Activated naive CD8-positive, alpha-beta T cell treated with anti-CD3 and anti-CD28 coated beads, Interleukin-2, amount 50 U/mL, for 16 hours (primary cell): ENCODE results near the gene ADAM12.
"Not testable (repeated sequence)": the region's sequence is repeated elsewhere in the genome, so short reads cannot be mapped to it uniquely, and the experiment has no call there.

ENCODE experiments used
- DNase-seq: peaks from one replicate; pipeline ENCODE4 v3.0.0-alpha.2; 2020; ENCODE audit warnings: low read depth, low spot score

ADAM12 gene

GRCh38 chr10:126402721-126403695 is 14.7 kb upstream of the ADAM12 start:
- no peak for DNase-seq

DNA sequence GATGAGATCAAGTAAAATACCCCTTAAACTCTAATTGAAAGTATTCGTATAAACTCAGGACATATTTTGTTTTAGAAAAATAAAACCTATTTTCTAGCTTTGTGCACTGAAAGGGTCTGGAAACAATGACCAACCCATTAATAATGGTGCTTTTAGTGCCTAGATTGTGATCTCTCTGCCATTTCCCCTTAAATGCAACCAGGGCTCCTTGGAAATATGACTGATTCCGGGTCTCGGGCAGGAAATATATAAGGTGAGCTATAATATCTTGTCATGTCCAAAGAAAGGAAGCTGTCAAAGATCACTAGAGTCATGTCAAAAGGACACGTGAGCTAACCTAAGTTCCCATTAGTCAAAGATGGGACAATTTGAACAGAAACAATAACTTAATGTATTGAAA is 12.4 kb upstream of the ADAM12 start:
- DNase-seq, result no peak

DNA sequence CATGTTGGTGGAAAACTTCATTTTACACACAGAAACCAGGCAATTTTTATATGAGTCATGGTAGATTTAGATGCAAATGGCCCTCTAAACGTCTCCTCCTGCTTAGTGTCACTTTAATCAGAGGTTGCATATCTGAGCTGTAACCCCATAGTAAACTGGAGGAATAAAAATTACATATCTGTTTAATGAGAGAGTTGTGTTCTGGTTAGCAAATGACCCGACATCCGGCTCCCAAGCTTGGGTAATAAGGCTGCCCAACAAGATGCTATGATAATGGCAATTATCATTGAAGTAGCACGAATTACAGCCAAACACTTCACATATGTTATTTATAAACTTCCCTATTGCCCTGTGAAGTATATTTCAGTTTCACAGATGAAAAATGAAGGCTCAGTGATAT is 10.6 kb upstream of the ADAM12 start:
- no peak for DNase-seq

DNA sequence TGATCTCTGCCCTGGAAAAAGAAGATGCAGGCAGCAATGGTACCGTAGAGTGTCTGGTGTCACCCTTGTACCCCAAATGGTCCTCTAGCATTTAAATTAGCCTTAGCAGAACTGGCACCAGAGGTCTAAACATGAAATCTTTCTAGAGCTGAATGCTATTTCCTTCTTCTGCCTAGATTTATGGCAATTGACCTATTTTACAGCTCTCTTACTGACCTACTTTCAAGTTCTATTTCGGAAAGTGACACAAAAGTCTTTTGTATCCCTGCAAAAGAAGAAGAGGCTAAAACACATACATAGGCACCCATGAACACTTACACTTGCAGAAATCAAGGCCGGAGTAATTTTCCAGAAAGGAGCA is 10.1 kb upstream of the ADAM12 start:
- DNase-seq, result no peak

- DNase-seq, result no peak
Measured at GRCh38 chr10:126397640-126398382, 9.5 kb upstream of the ADAM12 start.

DNA sequence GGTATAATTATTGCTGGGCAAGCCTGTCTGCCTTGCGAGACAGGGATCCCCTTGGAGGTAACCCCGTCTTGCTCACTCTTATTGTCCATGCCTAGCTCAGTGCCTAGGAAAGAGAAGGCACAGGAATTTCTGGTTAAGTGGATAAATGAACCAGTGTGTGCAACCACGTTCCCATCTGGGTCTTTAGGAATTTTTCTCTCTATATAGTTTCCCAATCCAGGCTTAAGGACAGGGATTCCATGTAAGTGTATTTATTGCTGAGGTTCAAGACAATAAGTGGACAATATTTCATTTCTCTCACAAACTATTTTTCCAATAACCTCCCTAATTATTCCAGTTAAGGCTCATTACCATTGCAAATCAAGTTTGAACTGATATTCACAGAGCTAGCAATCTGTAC is 8.9 kb upstream of the ADAM12 start:
- no peak for DNase-seq

GRCh38 chr10:126394948-126395347 is 6.7 kb upstream of the ADAM12 start:
- no peak for DNase-seq

- DNase-seq, result no peak
Measured at GRCh38 chr10:126393076-126393475, 4.8 kb upstream of the ADAM12 start.

DNA sequence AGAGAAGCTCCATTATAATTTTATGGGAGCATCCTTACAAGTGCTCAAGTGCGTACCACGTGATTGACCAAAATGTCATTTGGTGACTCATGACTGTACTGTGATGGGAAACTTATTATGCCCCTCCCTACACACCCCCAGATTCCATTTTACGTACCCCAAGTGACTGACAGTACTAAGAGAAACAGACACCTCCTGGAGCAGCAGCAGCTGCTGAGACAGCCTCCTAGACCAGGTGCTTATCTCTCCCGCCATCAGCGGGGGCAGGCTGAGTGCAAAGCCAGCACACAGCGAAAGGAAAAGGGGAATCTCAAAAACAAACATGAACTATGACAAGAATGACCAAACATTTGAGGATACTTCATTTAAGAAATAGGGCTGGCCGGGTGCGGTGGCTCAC is 4.2 kb upstream of the ADAM12 start:
- no peak for DNase-seq

GRCh38 chr10:126392068-126392467 is 3.8 kb upstream of the ADAM12 start:
- DNase-seq, result no peak

- no peak for DNase-seq
Measured at GRCh38 chr10:126391192-126391885, 3.1 kb upstream of the ADAM12 start.

DNA sequence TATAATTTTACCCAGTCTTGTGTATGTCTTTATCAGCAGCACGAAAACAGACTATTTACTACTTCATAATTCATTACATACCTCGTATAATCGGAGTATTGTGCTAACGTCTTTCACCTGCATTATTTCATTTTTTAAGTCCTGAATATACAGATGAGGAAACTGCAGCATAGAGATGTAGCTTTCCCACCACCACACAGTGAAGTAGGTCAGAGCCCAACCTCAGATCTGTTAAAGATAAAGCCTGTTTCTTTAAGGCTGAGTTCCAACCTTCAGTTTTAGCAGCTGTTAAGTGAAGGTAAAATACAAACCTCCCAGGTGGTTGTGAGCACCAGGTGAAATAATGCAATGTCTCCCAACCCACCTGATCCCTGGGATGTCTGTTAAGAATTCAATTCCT is 2.0 kb upstream of the ADAM12 start:
- DNase-seq, result no peak

GRCh38 chr10:126387041-126387921 is 996 bp downstream of the ADAM12 start:
- no peak for DNase-seq

DNA sequence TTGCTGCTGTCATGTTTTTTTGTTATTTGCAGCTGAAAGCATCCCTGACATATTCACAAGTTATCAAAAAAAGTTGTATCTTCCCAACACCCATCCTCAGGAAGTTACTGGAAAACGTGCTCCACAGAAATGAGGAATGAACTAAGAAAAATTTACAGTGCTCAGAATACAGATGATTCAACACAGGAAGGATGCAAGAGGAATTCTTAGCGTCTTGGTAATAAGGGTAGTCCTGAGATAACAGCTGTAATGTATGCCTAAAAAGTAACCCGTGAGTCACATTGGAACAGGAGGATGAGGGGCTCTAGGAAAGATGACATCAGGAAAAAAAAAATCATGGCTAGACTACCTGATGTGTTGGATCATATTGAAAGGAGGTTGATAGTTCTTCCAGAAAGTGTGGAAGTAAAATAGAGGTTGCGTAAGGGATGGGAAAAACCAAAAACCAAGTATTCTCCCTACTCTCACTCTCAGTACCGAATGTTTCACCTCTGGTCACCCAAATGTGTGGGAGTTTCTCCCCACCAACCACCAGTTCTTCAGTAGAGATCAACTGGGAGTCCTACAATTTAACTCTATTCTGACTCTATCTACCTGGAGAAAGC is 3.9 kb downstream of the ADAM12 start:
- DNase-seq, result no peak

GRCh38 chr10:126380352-126381076 is 7.8 kb downstream of the ADAM12 start:
- DNase-seq, result no peak

DNA sequence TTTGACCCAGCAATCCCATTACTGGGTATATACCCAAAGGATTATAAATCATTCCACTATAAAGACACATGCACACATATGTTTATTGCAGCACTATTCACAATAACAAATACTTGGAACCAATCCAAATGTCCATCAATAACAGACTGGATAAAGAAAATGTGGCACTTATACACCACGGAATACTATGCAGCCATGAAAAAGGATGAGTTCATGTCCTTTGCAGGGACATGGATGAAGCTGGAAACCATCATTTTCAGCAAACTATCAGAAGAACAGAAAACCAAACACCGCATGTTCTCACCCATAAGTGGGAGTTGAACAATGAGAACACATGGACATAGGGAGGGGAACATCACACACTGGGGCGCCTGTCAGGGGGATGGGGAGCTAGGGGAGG is 9.1 kb downstream of the ADAM12 start:
- not testable (repeated sequence) for DNase-seq

DNA sequence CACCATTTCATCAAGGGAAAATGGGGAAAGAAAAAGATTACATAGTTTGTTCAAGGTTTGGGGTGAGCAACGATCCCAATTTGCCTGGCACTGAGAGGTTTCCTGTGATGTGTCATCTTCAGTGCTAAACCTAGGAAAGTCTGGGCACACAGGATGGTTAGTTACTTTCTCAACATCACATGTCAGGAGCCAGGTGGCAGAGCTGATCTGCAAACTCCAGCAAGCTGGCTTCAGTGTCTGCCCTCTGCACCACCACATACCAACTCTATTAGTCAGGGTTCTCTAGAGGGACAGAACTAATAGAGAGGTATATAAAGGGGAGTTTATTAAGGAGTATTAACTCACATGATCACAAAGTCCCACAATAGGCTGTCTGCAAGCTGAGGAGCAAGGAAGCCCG is 11.3 kb downstream of the ADAM12 start:
- DNase-seq, result no peak

DNA sequence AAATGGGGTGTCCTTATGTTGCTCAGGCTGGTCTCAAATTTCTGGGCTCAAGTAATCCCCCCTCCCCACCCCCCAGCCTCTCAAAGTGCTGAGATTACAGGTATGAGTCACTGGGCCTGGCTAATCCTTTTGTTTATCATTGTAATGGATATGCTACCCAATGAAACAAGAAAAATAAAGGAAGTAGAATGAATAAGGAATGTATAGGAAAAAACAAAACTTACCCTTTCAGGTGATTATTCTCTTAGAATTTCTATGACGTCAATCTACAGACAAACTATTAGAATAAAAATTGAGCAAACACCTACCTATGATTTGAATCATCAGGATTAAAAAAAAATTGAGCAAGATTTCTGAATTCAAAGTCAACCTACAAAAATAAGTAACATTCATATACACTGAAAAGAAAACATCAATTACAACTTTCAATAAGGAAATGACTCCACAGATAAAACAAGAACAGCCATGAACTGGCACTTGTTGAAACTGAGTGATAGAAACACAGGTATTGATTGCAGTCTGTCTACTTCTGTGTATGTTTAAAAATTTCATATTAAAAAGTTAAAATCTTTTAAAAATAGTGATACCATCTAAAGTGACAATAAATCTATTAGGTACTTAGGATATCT is 12.2 kb downstream of the ADAM12 start:
- no peak for DNase-seq

DNA sequence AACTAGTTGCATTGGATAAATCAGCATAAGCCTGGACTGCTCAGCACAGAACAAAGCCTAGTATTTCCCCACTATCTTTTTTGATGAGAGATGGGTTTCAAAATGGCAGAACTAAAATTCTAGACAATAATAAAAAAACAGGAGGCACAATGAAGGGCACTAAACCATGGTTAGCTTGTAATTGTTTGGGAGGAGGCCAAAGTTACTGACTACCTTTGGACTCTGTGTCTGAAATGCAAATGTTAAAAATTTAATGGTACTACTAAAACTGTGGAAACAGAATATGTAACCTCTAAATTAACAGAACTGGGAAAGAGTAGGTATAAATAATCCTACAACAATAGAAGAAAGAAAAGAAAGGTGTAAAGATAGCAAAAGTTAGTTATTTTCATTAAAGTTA is 13.0 kb downstream of the ADAM12 start:
- no peak for DNase-seq

GRCh38 chr10:126374435-126374834 is 13.8 kb downstream of the ADAM12 start:
- DNase-seq, result no peak
